Measurements from ENCODE around the gene MYCN.
A peak's percentile ranks its signal among the peaks of the same experiment; 100 is the strongest.
"Not testable (repeated sequence)": the region's sequence is repeated elsewhere in the genome, so short reads cannot be mapped to it uniquely, and the experiment has no call there.

MYCN gene

DNA sequence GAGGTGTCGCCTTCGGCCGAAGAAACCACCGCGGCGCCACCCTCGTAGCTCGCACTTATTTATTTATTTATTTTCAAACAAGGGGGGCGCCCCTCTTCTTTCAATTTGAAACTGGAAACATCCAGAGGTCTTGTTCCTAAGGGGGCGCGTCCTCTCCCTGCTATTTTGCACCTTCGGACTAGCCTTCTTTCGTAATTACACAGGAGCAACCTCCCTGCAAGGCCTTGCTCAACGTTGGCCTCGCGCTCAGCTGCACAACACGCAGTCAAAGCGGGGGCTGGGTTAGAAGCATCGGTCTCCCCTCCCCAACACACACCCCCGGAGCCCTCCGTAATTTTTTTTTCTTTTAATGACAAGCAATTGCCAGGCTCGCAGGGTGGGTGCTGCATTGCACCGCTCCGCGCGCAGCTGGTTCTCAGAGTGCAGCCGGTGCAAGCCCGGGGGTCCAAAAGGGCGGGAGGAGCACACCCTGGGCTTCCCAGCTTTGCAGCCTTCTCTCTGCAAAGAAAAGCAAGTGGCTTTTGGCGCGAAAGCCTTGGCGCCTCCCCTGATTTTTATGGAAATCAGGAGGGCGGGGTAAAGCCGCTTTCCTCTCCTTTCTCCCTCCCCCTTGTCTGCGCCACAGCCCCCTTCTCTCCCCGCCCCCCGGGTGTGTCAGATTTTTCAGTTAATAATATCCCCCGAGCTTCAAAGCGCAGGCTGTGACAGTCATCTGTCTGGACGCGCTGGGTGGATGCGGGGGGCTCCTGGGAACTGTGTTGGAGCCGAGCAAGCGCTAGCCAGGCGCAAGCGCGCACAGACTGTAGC lies at the start of gene MYCN:
TSS of gene MYCN (plus strand) at position 697 of the 807 bp plus-strand sequence. CDS start 1,515 bp downstream, outside the sequence.
- DNase-seq = peak in 57 of 58 donors; percentile 31 to 86 (median 69)

DNA sequence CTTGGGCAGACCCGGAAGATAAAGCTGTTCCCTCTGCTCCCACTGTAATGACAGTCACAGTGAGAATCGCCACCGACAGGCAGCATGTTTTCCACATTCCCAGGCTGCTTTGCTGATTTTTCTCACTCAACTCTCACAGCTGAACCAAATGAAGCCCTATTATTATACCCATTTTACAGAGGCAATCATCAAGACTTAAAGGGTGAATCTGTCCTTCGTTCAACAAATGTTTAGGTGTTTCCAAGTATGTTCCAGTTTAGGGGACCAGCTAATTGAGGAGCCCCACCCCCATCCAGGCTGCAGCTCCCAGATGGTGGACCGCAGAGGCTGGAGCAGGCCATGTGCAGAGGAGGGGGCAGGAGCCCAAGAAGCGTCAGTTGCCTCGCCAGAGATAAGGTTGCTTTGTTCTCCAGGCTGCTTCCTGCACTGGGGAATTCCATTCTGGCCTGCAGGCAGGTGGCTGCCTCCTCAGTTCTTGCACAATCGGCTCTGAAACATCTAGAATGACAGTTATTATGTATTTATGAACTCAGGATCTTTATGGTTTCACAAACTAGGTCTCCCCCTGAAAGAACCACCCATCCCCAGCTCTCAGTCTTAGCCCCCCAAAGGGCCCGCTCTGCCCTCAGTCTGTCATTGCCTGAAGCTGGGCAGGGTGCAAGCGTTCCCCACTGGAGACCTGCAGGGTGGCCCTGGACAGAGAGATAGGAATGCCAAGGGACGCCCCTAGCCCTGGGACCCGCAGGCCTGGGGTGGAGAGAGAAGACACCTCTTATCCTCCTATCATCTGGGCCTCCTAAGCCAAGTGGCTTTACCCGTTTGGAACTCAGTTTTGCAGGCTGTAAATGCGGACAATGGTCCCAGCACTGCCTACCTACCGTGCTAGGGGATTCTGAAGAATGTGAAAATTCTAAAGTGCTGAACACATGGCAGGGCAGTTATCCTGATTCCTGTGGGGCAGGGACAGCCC lies 49.1 kb upstream of the MYCN start:
- DNase-seq = no peak

DNA sequence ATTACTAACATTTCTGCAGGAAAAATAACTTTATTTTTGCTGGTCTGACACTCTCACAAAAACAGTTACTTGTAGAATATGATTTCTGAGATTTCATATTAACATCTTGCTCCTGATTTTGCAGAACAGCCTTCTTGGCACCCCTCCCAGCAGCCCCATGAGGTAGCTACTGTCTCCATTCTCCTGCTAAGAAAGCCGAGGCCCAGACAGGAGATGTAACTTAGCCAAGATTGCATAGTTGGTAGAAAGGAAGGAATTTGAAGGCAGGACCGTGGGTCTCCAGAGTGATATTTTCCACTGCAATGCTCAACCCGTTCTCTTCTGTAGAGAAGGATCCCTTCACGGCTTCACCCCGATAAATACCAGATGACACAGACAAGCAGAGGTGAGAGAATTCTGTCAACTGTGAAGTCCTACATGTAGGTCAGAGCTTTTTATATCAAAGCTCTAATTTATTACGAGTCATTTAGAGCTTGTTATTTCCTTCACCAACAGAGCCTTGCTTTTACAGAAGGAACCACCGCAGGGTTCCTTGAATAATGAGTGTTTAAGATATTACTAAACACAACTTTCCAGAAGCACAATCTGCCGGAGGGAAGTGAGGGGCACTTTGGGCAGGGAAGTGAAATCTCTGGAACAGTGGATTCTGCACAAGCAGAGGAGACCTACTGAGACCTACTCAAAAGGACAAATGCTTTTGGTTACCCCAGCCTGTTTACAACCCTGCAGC lies 48.0 kb upstream of the MYCN start:
- DNase-seq = peak in 2 of 58 donors; percentile 5 to 12

DNA sequence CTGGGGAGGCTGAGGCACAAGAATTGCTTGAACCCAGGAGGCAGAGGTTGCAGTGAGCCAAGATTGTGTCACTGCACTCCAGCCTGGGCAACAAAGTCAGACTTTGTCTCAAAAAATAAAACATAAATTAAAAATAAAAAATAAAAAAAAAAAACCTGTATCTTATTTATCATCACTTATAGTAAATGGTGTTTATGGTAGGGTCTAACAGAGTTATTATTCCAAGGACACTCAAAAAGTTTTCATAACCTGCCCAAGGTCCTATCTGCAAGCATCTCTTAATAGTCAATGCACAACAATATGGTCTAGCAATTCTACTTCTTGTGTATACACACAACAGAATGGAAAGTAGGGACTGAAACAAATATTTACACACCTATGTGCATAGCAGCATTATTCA lies 47.3 kb upstream of the MYCN start:
- no peak for DNase-seq

DNA sequence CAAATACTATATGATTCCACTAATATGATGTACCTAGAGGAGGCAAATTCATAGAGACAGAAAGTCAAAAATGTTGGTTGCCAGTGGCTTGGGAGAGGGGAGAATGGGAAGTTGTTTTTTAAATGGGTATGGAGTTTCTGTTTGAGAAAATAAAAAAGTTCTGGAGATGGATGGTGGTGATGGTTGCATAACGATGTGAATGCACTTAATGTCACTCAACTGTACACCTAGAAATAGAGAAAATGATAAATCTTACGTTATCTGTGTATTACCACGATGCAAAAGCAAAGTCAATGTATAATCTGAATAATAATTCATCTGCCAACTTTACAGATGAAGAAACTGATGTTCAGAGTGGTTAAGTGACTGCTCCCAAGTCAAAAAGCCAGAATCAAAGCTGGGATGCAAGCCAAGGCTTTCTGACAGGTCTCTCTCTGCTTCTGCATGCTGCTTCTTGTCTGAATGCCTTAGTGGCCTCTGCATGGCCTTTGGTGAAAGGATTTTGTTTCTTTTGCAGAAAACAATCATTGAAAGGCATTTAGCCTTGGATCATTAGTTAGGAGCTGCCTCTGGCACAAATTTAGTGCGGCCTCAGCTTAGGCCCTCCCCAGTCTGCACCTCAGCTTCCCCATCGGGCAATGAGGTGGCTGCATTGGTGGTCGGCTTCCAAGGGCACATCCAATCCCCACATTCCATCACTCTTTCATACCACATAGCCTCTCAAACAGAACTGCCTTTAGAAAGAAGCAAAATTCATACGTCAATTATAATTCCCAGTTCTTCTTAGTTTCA lies 46.5 kb upstream of the MYCN start:
- DNase-seq = no peak

DNA sequence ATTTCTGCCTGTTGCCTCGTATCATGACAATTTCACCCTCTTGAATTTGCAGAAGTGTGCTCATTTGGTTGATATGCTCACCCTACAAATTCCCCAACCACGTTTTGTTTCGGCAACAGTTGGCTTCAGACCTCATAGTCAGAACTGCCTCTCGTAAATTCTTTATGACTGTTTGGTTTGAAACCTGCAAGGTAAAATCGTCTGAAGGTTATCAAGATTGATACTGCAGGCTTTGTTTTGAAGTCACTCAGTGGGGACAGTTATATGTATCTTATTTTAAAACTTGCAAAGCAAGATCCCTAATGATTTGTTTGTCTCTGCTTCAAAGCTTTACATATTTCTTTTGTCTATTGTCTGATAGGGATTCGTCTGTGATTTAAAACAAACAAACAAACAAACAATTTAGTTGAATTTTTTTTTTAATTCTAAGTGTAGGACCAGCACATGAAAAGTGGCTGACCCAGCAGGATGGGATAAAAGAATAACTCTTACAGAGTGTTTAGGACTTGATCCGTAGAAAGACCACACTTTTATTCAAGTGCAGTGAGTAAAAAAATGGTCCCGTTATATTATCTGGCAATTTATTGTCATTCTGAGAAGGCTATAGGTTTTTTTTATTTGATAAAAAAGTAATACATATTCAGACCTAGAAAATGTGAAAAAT lies 45.7 kb upstream of the MYCN start:
- no peak for DNase-seq

DNA sequence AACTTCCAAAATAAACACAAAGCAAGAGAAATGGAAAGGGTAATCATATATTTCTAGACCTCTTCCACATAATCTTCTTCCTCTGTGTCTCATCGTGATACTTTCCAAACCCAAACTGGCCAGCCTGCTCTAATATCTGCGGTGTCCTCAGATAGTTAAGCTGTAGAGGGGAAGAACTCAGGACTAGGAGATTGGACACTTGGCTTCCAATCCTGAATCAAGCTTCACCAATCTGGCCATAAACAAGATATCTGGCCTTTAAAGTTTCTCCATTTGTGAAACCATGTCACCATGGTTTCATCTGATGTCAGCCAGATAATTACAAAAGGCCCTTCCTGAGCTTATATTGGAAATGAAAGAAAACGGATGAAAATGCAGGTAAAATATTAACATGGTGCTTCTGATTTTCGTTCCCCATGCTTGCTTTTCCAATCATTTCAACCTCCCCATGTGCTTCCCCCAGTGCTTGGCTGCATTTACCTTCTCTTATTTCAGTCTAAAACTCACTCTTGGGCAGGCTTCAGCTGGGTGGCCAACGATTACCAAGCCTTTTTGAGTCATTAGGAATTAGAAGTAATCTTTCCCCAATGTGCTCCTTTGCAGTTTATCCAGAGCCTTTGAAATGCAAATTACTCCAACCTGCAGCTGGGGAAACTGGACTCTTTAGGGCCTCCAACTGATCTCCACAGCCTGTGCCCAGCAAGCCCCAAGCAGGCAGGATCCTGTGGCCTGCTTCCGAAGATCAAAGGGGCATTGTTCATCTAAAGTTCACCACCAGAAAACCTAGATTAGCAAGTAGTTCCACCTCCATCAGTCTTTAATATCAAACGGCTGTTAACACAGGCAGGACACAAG lies 44.5 kb upstream of the MYCN start:
- no peak for DNase-seq

DNA sequence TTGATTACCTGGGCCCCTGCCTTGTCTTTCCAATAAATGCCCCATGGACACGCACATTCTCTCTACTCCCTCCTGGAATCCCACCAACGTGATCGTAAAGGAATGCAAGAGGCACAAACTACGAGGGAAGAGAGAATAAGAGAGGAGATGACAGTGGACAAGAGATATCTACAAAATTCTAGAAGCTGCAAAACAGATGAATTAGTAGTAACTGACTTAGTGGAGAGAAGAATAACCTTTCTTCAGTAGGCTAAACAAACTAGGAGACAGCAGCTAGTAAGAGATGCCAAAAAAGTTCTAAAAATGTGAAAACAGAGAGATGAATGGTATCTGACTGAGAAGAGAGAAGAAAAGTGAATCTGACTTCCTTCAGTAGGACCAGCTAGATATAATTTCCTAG lies 43.5 kb upstream of the MYCN start:
- DNase-seq = no peak

DNA sequence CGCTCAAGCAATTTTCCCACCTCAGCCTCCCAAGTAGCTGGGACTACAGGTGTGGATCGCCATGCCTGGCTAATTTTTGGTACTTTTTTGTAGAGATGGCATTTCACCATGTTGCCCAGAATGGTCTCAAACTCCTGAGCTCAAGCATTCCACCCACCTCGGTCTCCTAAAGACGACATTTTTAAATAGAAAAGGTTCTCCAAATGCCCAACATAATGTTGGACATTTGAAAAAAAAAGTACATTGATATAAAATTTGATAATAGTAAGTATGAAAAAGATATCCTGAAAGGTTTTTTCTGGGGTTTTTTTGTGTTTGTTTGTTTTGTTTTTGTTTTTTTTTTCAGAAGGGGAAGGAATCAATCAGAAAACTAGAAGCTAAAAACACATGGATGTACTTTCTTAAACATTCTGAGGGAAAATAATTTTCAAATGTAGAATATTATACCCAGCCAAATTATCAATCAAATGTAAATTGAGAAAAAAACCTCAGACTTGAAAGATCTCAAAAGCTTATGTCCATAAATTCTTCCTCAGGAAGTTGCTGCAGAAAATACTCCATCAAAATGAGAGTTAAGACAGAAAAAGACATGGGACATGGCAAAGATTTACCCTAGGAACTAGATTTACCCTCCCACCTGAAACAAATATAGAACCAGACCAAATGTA lies 42.8 kb upstream of the MYCN start:
- no peak for DNase-seq

DNA sequence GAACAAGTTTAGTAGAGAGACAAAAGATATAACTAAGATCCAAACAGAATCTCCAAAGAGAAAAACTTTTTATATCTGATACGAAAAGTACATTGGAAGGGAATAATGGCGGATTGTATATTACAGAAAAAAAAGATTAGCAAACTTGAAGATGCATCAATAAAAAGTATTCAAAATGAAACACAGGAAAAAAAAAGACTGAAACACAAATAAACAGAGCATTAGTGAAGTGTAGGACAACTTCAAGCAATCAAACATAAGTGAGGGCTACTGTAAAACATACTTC lies 41.1 kb upstream of the MYCN start:
- no peak for DNase-seq

DNA sequence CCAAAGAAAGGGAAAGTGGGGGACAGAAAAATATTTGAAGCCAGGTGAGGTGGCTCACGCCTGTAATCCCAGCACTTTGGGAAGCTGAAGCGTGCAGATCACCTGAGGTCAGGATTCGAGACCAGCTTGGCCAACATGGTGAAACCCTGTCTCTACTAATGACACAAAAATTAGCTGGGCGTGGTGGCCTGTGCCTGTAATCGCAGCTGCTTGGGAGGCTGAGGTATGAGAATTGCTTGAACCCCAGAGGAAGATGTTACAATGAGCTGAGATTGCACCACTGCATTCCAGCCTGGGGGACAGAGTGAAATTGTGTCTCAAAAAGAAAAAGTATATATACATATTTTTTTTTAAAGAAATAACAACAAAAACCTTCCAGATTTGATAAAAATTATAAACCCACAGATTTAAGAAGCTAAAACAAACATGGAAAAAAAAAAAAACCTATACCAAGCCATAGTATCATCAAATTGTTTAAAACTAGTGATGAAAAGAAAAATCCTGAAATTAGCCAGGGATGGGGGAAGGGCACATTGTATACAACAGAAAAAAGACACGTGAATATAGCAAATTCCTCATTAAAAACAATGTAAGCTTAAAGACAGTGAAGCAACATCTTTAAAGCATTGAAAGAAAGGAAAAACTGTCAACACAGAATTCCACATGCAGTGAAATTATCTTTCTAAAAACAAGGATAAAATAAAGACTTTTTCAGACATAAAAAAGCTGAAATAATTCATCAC lies 40.4 kb upstream of the MYCN start:
- no peak for DNase-seq

DNA sequence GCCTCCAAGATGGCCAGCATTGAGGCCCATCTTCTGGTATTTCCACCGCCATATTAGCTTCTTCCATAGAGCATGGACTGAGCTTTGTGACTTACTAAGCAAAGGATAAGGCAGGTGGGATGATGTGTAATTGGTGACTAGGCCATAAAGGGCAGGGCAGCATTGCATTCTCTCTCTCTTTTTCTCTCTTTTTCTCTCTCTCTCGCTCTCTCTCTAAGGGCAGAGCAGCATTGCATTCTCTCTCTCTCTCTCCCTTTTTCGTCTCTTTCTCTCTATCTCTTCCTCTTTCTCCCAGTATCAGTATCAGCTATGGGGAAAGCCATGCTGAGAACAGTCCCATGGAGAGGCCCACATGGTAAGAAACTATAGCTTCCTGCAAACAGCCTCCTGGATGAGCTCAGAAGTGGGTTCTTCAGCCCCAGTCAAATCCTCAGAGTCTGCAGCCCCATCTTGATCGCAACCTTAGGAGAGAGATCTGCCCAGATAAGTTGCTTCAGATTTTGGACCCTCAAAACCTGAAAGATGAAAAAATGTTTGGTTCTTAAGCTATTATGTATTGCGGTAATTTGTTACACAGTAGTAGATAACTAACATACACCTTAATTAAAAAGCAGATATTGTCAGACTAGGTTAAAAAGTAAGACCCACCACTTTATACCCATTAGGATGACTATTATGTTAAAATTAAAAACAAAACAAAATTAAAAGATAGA lies 39.1 kb upstream of the MYCN start:
- no peak for DNase-seq

DNA sequence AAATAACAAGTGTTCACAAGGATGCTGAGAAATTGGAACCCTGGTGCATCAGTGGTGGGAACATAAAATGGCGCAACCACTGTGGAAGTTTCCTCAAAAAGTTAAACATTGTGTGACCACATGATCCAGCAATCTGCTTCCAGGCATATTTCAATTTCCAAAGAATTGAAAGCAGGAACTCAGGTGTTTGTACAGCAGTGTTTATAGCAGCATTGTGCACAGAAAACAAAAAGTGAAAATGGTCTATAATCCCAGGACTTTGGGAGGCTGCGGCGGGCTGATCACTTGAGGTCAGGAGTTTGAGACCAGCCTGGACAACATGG lies 38.6 kb upstream of the MYCN start:
- DNase-seq = no peak

DNA sequence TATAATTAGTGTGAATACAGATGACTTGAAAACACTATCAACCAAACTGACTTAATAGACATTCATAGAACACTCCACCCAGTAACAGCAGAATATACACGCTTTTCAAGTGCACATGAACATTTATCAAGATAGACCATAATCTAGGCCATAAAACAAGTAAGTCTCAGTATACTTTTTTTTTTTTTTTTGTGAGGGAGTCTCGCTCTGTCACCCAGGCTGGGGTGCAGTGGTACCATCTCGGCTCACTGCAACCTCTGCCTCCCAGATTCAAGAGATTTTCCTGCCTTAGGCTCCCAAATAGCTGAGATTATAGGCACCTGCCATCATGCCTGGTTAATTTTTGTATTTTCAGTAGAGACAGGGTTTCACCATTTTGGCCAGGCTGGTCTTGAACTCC lies 36.4 kb upstream of the MYCN start:
- not testable (repeated sequence) for DNase-seq

DNA sequence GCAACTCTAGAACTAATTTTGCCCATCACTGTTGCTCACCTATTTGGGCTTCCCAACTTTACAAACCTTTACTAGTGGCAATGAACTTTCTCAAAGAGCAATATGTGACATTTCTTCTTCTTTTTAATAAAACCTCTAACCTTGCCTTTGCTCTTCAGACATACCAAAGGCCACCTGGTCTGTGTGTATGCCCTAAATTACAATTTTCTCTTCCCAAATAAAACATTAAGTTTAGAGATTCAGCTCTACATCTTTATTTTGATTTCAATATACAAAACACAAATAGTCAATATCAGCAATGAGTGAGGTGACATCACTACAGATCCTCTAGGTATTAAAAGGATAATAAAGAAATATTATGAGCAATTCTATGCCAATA lies 35.1 kb upstream of the MYCN start:
- no peak for DNase-seq

DNA sequence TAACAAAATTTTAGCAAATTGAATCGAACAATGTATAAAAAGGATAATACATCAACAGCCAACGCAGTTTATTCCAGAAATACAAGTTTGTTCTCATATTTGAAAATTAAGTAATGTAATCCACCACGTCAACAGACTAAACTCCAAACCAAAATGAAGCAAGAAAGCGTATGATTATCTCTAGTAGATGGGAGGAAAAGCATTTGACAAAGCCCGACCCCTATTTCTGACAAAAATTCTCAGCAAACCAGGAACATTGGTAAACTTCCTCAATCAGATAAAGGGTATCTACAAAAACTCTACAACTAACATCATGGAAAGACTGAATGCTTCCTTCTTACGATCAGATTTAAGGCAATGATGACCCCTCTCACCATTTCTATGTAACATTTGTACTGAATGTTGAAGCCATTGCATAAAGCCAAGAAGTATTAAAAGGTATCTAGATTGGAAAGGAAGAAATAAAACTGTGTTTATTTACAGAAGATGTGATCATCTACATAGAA lies 34.3 kb upstream of the MYCN start:
- DNase-seq = no peak

DNA sequence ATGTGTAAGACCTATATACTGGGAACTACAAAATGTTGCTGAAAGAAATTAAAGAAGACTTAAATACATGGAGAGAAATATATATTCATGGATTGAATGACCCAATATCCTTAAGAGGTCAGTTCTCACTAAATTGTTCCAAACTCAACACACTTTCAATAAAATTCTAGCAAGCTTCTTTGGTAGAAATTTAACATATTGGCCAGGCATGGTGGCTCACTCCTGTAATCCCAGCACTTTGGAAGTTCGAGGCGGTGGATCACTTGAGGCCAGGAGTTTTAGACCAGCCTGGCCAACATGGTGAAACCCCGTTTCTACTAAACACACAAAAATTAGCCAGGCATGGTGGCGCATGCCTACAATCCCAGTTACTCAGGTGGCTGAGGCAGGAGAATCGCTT lies 33.6 kb upstream of the MYCN start:
- no peak for DNase-seq
